B cell (primary cell): ENCODE measurements around the gene SSC5D. TPM values are rescaled to one million over a fixed set of nuclear protein-coding genes. Genes with fewer than 3 reads are reported as not detected.
A peak's percentile ranks its signal among the peaks of the same experiment; 100 is the strongest.

Experiments used
- ATAC-seq: fragments of 200-7000 bp; cut with Tn5 transposase; one replicate; pipeline ENCODE4 v1.10.0; 2021; ENCODE audit warnings: low read depth, mild to moderate bottlenecking, moderate number of reproducible peaks, moderate library complexity
- CTCF ChIA-PET: fragments of 350-600 bp; sonication (Branson Sonifier 250); formaldehyde crosslinking; loops from one replicate; lab custom pipeline; 2021; ENCODE audit warnings: antibody characterized with exemption, inconsistent platforms; lab: Charles Lee
- POLR2A ChIA-PET: fragments of 350-600 bp; sonication (Branson Sonifier 250); formaldehyde crosslinking; loops from one replicate; lab custom pipeline; 2021; ENCODE audit warnings: antibody characterized with exemption; lab: Charles Lee
- DNase-seq: peaks from one replicate; pipeline ENCODE4 v3.0.0; 2013
- H2AFZ ChIP-seq: 2 replicates; pipeline ENCODE4 v1.6.1; 2012; ENCODE audit warnings: mild to moderate bottlenecking, low read depth, low read length; ENCODE audit not compliant: insufficient read depth, poor library complexity, severe bottlenecking
- H3K27ac ChIP-seq, 2 donors: 1 replicate in 1 of 2; 2 replicates in 1 of 2; pipeline ENCODE4 v1.5.1; 2012 to 2013; ENCODE audit warnings: low read length in 2 of 2, mild to moderate bottlenecking in 2 of 2, moderate library complexity in 1 of 2
- H3K27me3 ChIP-seq, 4 experiments: fragments of 200-600 bp in 1 of 4; sonication (generic) in 1 of 4; replicated peaks in 1 of 4; 1 replicate in 2 of 4; 2 replicates in 2 of 4; pipeline versions ENCODE4 v1.6.1 to v1.7.0; 2013 to 2016; ENCODE audit warnings: low read length in 3 of 4, mild to moderate bottlenecking in 2 of 4, mixed read lengths in 1 of 4, moderate library complexity in 1 of 4; ENCODE audit not compliant: insufficient read depth in 4 of 4, control insufficient read depth in 3 of 4; ENCODE audit errors: control extremely low read depth in 1 of 4
- H3K36me3 ChIP-seq, 2 experiments: replicated peaks in 1 of 2; 1 replicate in 1 of 2; 2 replicates in 1 of 2; pipeline versions ENCODE4 v1.6.1 to v1.7.1; 2013; ENCODE audit warnings: low read length in 1 of 2; ENCODE audit not compliant: insufficient read depth in 2 of 2, control insufficient read depth in 1 of 2; ENCODE audit errors: control extremely low read depth in 1 of 2, extremely low read depth in 1 of 2
- H3K4me1 ChIP-seq, 2 donors: fragments of 200-600 bp in 1 of 2; sonication (generic) in 1 of 2; 1 replicate in 1 of 2; 2 replicates in 1 of 2; pipeline versions ENCODE4 v1.5.1 to v1.6.1; 2013 to 2017; ENCODE audit warnings: low read length in 2 of 2; ENCODE audit not compliant: control insufficient read depth in 2 of 2, insufficient read depth in 2 of 2
- H3K4me2 ChIP-seq: replicated peaks from 2 replicates; pipeline ENCODE3; 2012; ENCODE audit warnings: mild to moderate bottlenecking, low read depth, low read length; ENCODE audit not compliant: poor library complexity, severe bottlenecking
- H3K4me3 ChIP-seq, 5 experiments: fragments of 200-600 bp in 1 of 5; sonication (generic) in 1 of 5; 1 replicate in 3 of 5; 2 replicates in 2 of 5; pipeline versions ENCODE4 v1.5.1 to v1.7.0; 2011 to 2016; ENCODE audit warnings: low read length in 4 of 5, mild to moderate bottlenecking in 4 of 5, low read depth in 2 of 5, control low read depth in 1 of 5, moderate library complexity in 1 of 5; ENCODE audit not compliant: insufficient read depth in 1 of 5; ENCODE audit errors: control extremely low read depth in 1 of 5, extremely low read depth in 1 of 5
- H3K79me2 ChIP-seq: fragments of 200-600 bp; sonication (generic); one replicate; pipeline ENCODE4 v1.6.0; 2016; ENCODE audit warnings: low read length; ENCODE audit not compliant: control insufficient read depth, insufficient read depth
- H3K9ac ChIP-seq: fragments of 200-600 bp; sonication (generic); 2 replicates; pipeline ENCODE4 v1.6.1; 2017; ENCODE audit warnings: mild to moderate bottlenecking, low read length, moderate library complexity
- H3K9me3 ChIP-seq, 3 donors: one replicate each; pipeline versions ENCODE4 v1.6.1 to v1.7.1; 2013; ENCODE audit warnings: low read length in 2 of 3; ENCODE audit not compliant: control insufficient read depth in 2 of 3, insufficient read depth in 1 of 3; ENCODE audit errors: control extremely low read depth in 1 of 3
- H4K20me1 ChIP-seq: 2 replicates; pipeline ENCODE4 v1.6.0; 2012; ENCODE audit warnings: mild to moderate bottlenecking, low read length; ENCODE audit not compliant: insufficient read depth, control insufficient read depth, poor library complexity, severe bottlenecking
- H3K27ac Mint-ChIP-seq: one replicate; pipeline ENCODE4 v1.8.0; 2021; ENCODE audit warnings: mixed read lengths
- H3K27me3 Mint-ChIP-seq: one replicate; pipeline ENCODE4 v1.8.0; 2021; ENCODE audit warnings: mixed read lengths
- H3K4me1 Mint-ChIP-seq: one replicate; pipeline ENCODE4 v1.8.0; 2021; ENCODE audit warnings: mixed read lengths
- H3K4me3 Mint-ChIP-seq: one replicate; pipeline ENCODE4 v1.8.0; 2021; ENCODE audit warnings: mixed read lengths
- H3K9me3 Mint-ChIP-seq: one replicate; pipeline ENCODE4 v1.8.0; 2022; ENCODE audit warnings: mixed read lengths; ENCODE audit not compliant: insufficient read depth
- EZH2 ChIP-seq: IDR thresholded peaks from 2 replicates; pipeline ENCODE4 v1.6.1; 2012; ENCODE audit warnings: borderline replicate concordance, low read depth, mild to moderate bottlenecking, moderate library complexity, low read length; ENCODE audit not compliant: insufficient read depth, poor library complexity, severe bottlenecking
- WGBS: methylation state at CpG from one replicate; pipeline ENCODE4 v1.1.5; 2013; ENCODE audit warnings: missing lambda C conversion rate; ENCODE audit not compliant: insufficient coverage; 5-methylcytosine and 5-hydroxymethylcytosine counted together
- intact Hi-C: fragments of 100-400 bp; cut with micrococcal nuclease; formaldehyde crosslinking; loops from one replicate; pipeline ENCODE4 v1.10.0; 2022
- polyA plus RNA-seq: library from polyadenylated mRNA; depleted of rRNA; stranded (reverse); fragments of >200 nt; gene quantifications from 2 replicates; pipeline ENCODE4 v1.2.3, GENCODE V29; 2012
- total RNA-seq, 2 donors: library from RNA; stranded (reverse); fragments of 120-200 nt in 1 of 2; gene quantifications; 1 replicate in 1 of 2; 2 replicates in 1 of 2; pipeline versions ENCODE4 v1.2.3 to v1.2.4, GENCODE V29; 2013 to 2022
- TF ChIP-seq, protein P1 (sequence below): fragments of 200-600 bp; IDR thresholded peaks from one replicate; pipeline ENCODE4 v1.8.0; 2022; ENCODE audit warnings: antibody characterized with exemption, mild to moderate bottlenecking

The SSC5D gene
- total and polyA plus RNA-seq, 2 donors (not counting 1 experiment from before 2014, with no cell fraction given): 0.22 to 0.44 TPM

DNA sequence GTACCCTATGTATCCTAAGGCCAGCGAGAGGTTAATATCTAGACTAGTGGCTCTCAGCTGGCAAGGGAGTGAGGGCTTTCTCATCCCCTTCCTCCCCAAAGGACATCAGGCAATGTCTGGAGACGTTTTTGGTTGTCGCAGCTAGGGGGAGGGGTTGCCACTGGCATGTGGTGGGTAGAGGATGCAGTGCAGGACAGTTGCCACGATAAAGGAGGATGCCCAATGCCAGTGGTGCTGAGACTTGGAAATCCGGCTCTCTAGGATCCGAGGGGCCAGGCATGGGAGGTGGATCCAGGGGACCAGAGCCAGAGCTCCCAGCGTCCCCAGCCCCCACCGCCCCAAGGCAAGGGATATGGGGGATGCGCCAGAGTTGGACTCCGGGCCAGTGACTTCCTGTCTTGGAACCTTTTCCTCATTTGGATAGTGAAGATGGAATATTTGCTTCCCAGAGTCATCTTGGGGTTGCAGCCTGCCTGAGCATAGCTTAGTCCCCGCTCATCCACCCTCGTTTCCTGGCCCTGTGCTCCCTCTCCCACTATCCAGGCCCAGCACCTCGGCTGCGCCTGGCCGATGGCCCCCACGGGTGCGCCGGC, 4.9 kb downstream of the SSC5D start:
- intact Hi-C loops: no loop called here
- TF ChIP-seq EZH2: no peak
- TF ChIP-seq, protein P1, sequence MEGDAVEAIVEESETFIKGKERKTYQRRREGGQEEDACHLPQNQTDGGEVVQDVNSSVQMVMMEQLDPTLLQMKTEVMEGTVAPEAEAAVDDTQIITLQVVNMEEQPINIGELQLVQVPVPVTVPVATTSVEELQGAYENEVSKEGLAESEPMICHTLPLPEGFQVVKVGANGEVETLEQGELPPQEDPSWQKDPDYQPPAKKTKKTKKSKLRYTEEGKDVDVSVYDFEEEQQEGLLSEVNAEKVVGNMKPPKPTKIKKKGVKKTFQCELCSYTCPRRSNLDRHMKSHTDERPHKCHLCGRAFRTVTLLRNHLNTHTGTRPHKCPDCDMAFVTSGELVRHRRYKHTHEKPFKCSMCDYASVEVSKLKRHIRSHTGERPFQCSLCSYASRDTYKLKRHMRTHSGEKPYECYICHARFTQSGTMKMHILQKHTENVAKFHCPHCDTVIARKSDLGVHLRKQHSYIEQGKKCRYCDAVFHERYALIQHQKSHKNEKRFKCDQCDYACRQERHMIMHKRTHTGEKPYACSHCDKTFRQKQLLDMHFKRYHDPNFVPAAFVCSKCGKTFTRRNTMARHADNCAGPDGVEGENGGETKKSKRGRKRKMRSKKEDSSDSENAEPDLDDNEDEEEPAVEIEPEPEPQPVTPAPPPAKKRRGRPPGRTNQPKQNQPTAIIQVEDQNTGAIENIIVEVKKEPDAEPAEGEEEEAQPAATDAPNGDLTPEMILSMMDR: no peak
- POLR2A ChIA-PET: no interaction called here
- Histone ChIP-seq H2AFZ (no peak overlapping the region), H3K4me3 (no peak overlapping the region), H3K79me2 (no peaks in the 10 kb centered on the region), H3K4me2 (no peak overlapping the region), H4K20me1 (no peaks in the 10 kb centered on the region), H3K27me3 (peaks cover 0 to 35% (median 2%) of the 10 kb centered on the region in 4 experiments), H3K36me3 (no peaks in the 10 kb centered on the region), H3K9me3 (no peaks in the 10 kb centered on the region), H3K4me1 (no peaks in the 10 kb centered on the region), H3K27ac (no peak overlapping the region), H3K9ac (no peak overlapping the region)
- no peaks in the 10 kb centered on the region for H3K4me1 Mint-ChIP-seq
- H3K27ac Mint-ChIP-seq: no peak overlapping the region
- DNase-seq: no peak
- H3K4me3 Mint-ChIP-seq: no peak overlapping the region
- H3K9me3 Mint-ChIP-seq: no peaks in the 10 kb centered on the region
- no peak for ATAC-seq
- 78% methylated on average over 17 of the region's 18 CpGs for WGBS
- H3K27me3 Mint-ChIP-seq: peaks cover 8% of the 10 kb centered on the region
- CTCF ChIA-PET: no interaction called here

DNA sequence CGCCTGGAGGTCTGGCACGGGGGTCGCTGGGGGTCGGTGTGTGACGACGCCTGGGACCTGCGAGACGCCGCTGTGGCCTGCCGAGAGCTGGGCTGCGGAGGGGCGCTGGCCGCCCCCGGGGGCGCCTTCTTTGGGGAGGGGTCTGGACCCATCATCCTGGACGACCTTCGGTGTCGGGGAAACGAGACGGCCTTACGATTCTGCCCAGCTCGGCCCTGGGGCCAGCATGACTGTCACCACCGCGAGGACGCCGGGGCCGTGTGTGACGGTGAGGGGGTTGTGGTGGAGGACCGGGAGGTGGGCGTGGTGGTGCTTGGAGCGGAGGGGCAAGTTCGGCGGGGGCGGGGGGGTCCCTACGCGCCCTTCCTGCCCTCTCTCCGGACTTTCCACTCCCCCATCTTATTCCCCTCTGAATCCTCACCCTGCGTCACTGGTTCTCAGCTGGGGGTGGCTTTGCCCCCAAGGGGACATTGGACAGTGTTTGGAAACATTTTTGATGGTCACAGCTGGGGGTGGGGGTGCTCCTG, 5.5 kb downstream of the SSC5D start:
- H3K4me1 ChIP-seq: no peaks in the 10 kb centered on the region
- H3K9me3 ChIP-seq: no peaks in the 10 kb centered on the region
- no peaks in the 10 kb centered on the region for H3K79me2 ChIP-seq
- Mint-ChIP-seq H3K4me1 (no peaks in the 10 kb centered on the region), H3K4me3 (no peak overlapping the region), H3K9me3 (no peaks in the 10 kb centered on the region), H3K27ac (no peak overlapping the region), H3K27me3 (peaks cover 8% of the 10 kb centered on the region)
- 68% methylated on average over 27 of the region's 38 CpGs for WGBS
- TF ChIP-seq EZH2: no peak
- TF ChIP-seq, protein P1: no peak
- CTCF ChIA-PET: interaction anchor here (0.6 to 1.3 kb wide), 2 partner anchors 9 to 10 kb away, joined by 3 read pairs; partner anchors contain the start of gene NAT14
- intact Hi-C loops: no loop called here
- no peak overlapping the region for H2AFZ ChIP-seq
- H3K27me3 ChIP-seq: peaks cover 0 to 35% (median 2%) of the 10 kb centered on the region in 4 experiments
- no peak for ATAC-seq
- no peaks in the 10 kb centered on the region for H3K36me3 ChIP-seq
- POLR2A ChIA-PET: no interaction called here
- no peaks in the 10 kb centered on the region for H4K20me1 ChIP-seq
- peak overlapping the region; percentile 18 for H3K4me2 ChIP-seq
- DNase-seq: no peak
- no peak overlapping the region for H3K9ac ChIP-seq
- no peak overlapping the region for H3K27ac ChIP-seq
- H3K4me3 ChIP-seq: no peak overlapping the region
